ENCODE results near the gene SPATA31C2.

Gene SPATA31C2

DNA sequence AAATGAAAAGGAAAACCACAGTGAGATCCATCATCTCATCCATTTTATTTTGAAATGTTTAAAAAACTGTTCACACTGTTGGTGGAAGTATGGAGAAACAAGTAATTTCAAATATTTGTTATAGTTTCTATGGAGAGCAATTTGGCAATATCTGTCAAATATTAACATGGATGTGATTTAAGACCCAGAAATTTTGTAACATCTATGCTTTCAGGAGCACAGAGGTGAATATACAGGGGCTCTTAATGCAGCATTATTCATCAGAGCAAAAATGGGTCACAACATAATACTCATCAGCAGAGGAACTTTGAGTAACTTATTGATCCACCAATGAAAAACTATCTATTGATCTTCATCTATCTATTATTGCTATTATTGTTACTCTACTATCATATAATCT is 31.4 kb upstream of the SPATA31C2 start:
- Histone ChIP-seq H2BK5ac (ENCODE audit: low read length) (no peak overlapping the region), H2BK120ac (ENCODE audit: low read depth, low read length) (no peak overlapping the region), H3K4me2 (ENCODE audit: insufficient read depth, low read length, poor library complexity, severe bottlenecking) (no peak overlapping the region), H3K9me3 (replicated peaks in 1 of 2; ENCODE audit: control insufficient read depth in 2 of 2, insufficient read depth in 1 of 2, low read depth in 1 of 2, low read length in 2 of 2) (peaks cover 0 to 1% of the 10 kb centered on the region in 2 donors), H2BK12ac (ENCODE audit: low read length) (no peak overlapping the region), H4K8ac (ENCODE audit: low read depth, low read length) (no peak overlapping the region), H3K4me1 (ENCODE audit: control insufficient read depth in 2 of 2, insufficient read depth in 1 of 2, low read depth in 1 of 2, low read length in 2 of 2) (no peaks in the 10 kb centered on the region), H4K91ac (ENCODE audit: low read depth, low read length, poor library complexity) (no peak overlapping the region), H3K14ac (ENCODE audit: low read length) (no peak overlapping the region), H3K9ac (ENCODE audit: low read depth, low read length, poor library complexity) (no peak overlapping the region), H2BK15ac (ENCODE audit: low read length) (no peak overlapping the region), H3K36me3 (replicated peaks in 1 of 2; ENCODE audit: control insufficient read depth in 2 of 2, insufficient read depth in 2 of 2, low read length in 2 of 2) (no peaks in the 10 kb centered on the region), H2AFZ (ENCODE audit: low read length) (no peak overlapping the region), H3K27ac (replicated peaks; ENCODE audit: low read length) (no peak overlapping the region), H3K4ac (ENCODE audit: low read length) (no peak overlapping the region), H3K23ac (ENCODE audit: low read depth, low read length, poor library complexity) (no peak overlapping the region), H3K4me3 (ENCODE audit: low read length in 2 of 2) (no peak overlapping the region), H2AK5ac (ENCODE audit: low read depth, low read length) (no peak overlapping the region), H3K18ac (ENCODE audit: low read length) (no peak overlapping the region), H3K79me1 (ENCODE audit: low read depth, low read length) (no peaks in the 10 kb centered on the region), H3K27me3 (ENCODE audit: control insufficient read depth in 3 of 3, insufficient read depth in 3 of 3, low read depth in 1 of 3, low read length in 3 of 3) (no peaks in the 10 kb centered on the region)
- DNase-seq (ENCODE audit: low spot score), result no peak

DNA sequence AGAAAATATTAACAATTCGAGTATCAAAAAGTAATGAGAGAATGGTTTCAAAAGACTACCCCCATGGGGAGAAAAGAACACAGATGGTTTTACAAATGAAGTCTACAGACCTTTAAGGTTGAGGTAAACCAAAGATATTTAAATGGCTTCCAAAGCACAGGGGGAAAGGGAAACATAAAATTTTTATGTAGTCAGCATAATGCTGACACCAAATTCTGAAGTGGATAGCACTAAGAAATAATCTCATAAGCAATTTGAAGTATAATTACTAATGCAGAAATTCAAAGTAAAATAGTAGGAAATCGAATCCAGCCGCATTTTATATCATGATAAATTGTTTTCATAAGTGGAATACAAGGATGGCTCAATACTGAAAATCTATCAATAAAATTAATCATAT is 30.3 kb upstream of the SPATA31C2 start:
- no peak overlapping the region for H3K14ac ChIP-seq (ENCODE audit: low read length)
- no peaks in the 10 kb centered on the region for H3K27me3 ChIP-seq (ENCODE audit: control insufficient read depth in 3 of 3, insufficient read depth in 3 of 3, low read depth in 1 of 3, low read length in 3 of 3)
- no CpG with 5 or more reads among the region's 3 CpGs for WGBS, 2 donors (ENCODE audit: extremely low coverage in 2 of 2, insufficient read length in 2 of 2, insufficient replicate concordance in 1 of 2)

DNA sequence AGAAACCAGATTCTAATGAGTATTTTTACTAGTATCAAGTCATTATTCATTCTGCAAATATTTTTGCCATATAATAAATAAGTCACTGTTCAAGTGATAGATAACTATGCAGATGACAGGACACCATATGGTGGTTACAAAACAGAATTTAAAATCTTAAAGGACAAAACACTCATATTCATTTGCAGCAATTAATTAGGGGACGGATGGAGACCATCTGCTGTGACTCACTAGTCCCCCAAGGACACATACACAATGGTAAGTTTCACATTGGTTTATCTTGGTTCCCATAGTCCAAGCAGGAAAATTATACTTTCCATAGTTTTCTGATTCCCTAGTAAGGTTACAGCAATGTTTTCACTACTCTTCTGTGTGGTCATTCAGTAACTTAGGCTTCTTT is 28.4 kb upstream of the SPATA31C2 start:
- H2AK5ac ChIP-seq (ENCODE audit: low read depth, low read length), result no peak overlapping the region
- no peak overlapping the region for H2BK5ac ChIP-seq (ENCODE audit: low read length)
- H2BK15ac ChIP-seq (ENCODE audit: low read length), result no peak overlapping the region
- no peak overlapping the region for H3K18ac ChIP-seq (ENCODE audit: low read length)
- no peak overlapping the region for H2BK120ac ChIP-seq (ENCODE audit: low read depth, low read length)
- H3K27me3 ChIP-seq (ENCODE audit: control insufficient read depth in 3 of 3, insufficient read depth in 3 of 3, low read depth in 1 of 3, low read length in 3 of 3), result no peaks in the 10 kb centered on the region
- H3K36me3 ChIP-seq (replicated peaks in 1 of 2; ENCODE audit: control insufficient read depth in 2 of 2, insufficient read depth in 2 of 2, low read length in 2 of 2), result no peaks in the 10 kb centered on the region
- no peak overlapping the region for H3K4me3 ChIP-seq (ENCODE audit: low read length in 2 of 2)
- H3K9me3 ChIP-seq (replicated peaks in 1 of 2; ENCODE audit: control insufficient read depth in 2 of 2, insufficient read depth in 1 of 2, low read depth in 1 of 2, low read length in 2 of 2), result peaks cover 0 to 1% of the 10 kb centered on the region in 2 donors
- H3K4me2 ChIP-seq (ENCODE audit: insufficient read depth, low read length, poor library complexity, severe bottlenecking), result no peak overlapping the region
- no CpG with 5 or more reads among the region's 1 CpG for WGBS, 2 donors (ENCODE audit: extremely low coverage in 2 of 2, insufficient read length in 2 of 2, insufficient replicate concordance in 1 of 2)
- no peak for DNase-seq (ENCODE audit: low spot score)
- no peak overlapping the region for H3K4ac ChIP-seq (ENCODE audit: low read length)
- H3K23ac ChIP-seq (ENCODE audit: low read depth, low read length, poor library complexity), result no peak overlapping the region
- H3K9ac ChIP-seq (ENCODE audit: low read depth, low read length, poor library complexity), result no peak overlapping the region
- no peak overlapping the region for H3K14ac ChIP-seq (ENCODE audit: low read length)
- no peak overlapping the region for H2BK12ac ChIP-seq (ENCODE audit: low read length)
- no peak overlapping the region for H4K8ac ChIP-seq (ENCODE audit: low read depth, low read length)
- no peaks in the 10 kb centered on the region for H3K79me1 ChIP-seq (ENCODE audit: low read depth, low read length)
- no peaks in the 10 kb centered on the region for H3K4me1 ChIP-seq (ENCODE audit: control insufficient read depth in 2 of 2, insufficient read depth in 1 of 2, low read depth in 1 of 2, low read length in 2 of 2)
- no peak overlapping the region for H3K27ac ChIP-seq (replicated peaks; ENCODE audit: low read length)
- H4K91ac ChIP-seq (ENCODE audit: low read depth, low read length, poor library complexity), result no peak overlapping the region
- H2AFZ ChIP-seq (ENCODE audit: low read length), result no peak overlapping the region

More for the DNA sequence above, 30.3 kb upstream of the SPATA31C2 start:
- Histone ChIP-seq H4K91ac (ENCODE audit: low read depth, low read length, poor library complexity) (no peak overlapping the region), H4K8ac (ENCODE audit: low read depth, low read length) (no peak overlapping the region), H3K9ac (ENCODE audit: low read depth, low read length, poor library complexity) (no peak overlapping the region), H3K18ac (ENCODE audit: low read length) (no peak overlapping the region), H3K27ac (replicated peaks; ENCODE audit: low read length) (no peak overlapping the region), H3K23ac (ENCODE audit: low read depth, low read length, poor library complexity) (no peak overlapping the region), H3K9me3 (replicated peaks in 1 of 2; ENCODE audit: control insufficient read depth in 2 of 2, insufficient read depth in 1 of 2, low read depth in 1 of 2, low read length in 2 of 2) (peaks cover 0 to 1% of the 10 kb centered on the region in 2 donors), H2AFZ (ENCODE audit: low read length) (no peak overlapping the region), H3K4me1 (ENCODE audit: control insufficient read depth in 2 of 2, insufficient read depth in 1 of 2, low read depth in 1 of 2, low read length in 2 of 2) (no peaks in the 10 kb centered on the region), H3K36me3 (replicated peaks in 1 of 2; ENCODE audit: control insufficient read depth in 2 of 2, insufficient read depth in 2 of 2, low read length in 2 of 2) (no peaks in the 10 kb centered on the region), H2BK15ac (ENCODE audit: low read length) (no peak overlapping the region), H2BK120ac (ENCODE audit: low read depth, low read length) (no peak overlapping the region), H3K4me3 (ENCODE audit: low read length in 2 of 2) (no peak overlapping the region), H3K4ac (ENCODE audit: low read length) (no peak overlapping the region), H2BK12ac (ENCODE audit: low read length) (no peak overlapping the region), H3K79me1 (ENCODE audit: low read depth, low read length) (no peaks in the 10 kb centered on the region), H2BK5ac (ENCODE audit: low read length) (no peak overlapping the region), H2AK5ac (ENCODE audit: low read depth, low read length) (no peak overlapping the region), H3K4me2 (ENCODE audit: insufficient read depth, low read length, poor library complexity, severe bottlenecking) (no peak overlapping the region)
- DNase-seq (ENCODE audit: low spot score), result no peak

DNA sequence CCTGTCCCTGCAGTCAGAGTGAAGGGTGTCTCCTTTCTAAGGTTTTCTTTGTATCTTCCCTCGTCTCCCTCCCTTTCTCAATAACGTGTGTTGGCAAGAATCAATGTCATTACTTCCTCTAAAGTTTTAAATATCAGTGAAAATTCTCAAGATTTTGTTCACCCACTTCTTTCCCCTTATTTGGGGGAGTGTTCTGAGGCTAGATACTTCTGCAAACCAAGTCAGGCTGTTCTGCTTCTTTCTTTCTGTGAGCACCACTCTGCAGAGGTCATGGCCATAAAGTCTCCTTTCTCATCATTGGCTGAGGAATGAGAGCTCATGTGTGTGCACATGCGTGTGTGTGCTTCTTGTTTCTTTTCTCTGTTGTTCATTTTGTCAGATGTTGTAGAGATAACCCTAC is 26.6 kb upstream of the SPATA31C2 start:
- H4K8ac ChIP-seq (ENCODE audit: low read depth, low read length), result no peak overlapping the region
- H3K36me3 ChIP-seq (replicated peaks in 1 of 2; ENCODE audit: control insufficient read depth in 2 of 2, insufficient read depth in 2 of 2, low read length in 2 of 2), result no peaks in the 10 kb centered on the region
- H3K4me3 ChIP-seq (ENCODE audit: low read length in 2 of 2), result no peak overlapping the region
- no peak overlapping the region for H3K27ac ChIP-seq (replicated peaks; ENCODE audit: low read length)
- H3K9ac ChIP-seq (ENCODE audit: low read depth, low read length, poor library complexity), result no peak overlapping the region
- no peak overlapping the region for H3K18ac ChIP-seq (ENCODE audit: low read length)
- no peak overlapping the region for H2AFZ ChIP-seq (ENCODE audit: low read length)
- no peak overlapping the region for H2BK120ac ChIP-seq (ENCODE audit: low read depth, low read length)
- DNase-seq (ENCODE audit: low spot score), result no peak
- no peak overlapping the region for H2BK12ac ChIP-seq (ENCODE audit: low read length)
- H2BK5ac ChIP-seq (ENCODE audit: low read length), result no peak overlapping the region
- no peak overlapping the region for H2AK5ac ChIP-seq (ENCODE audit: low read depth, low read length)
- no peak overlapping the region for H2BK15ac ChIP-seq (ENCODE audit: low read length)
- H3K27me3 ChIP-seq (ENCODE audit: control insufficient read depth in 3 of 3, insufficient read depth in 3 of 3, low read depth in 1 of 3, low read length in 3 of 3), result no peaks in the 10 kb centered on the region
- H4K91ac ChIP-seq (ENCODE audit: low read depth, low read length, poor library complexity), result no peak overlapping the region
- H3K4me1 ChIP-seq (ENCODE audit: control insufficient read depth in 2 of 2, insufficient read depth in 1 of 2, low read depth in 1 of 2, low read length in 2 of 2), result peaks cover 0 to 2% of the 10 kb centered on the region in 2 donors
- no peak overlapping the region for H3K4me2 ChIP-seq (ENCODE audit: insufficient read depth, low read length, poor library complexity, severe bottlenecking)
- no peaks in the 10 kb centered on the region for H3K79me1 ChIP-seq (ENCODE audit: low read depth, low read length)
- no peak overlapping the region for H3K14ac ChIP-seq (ENCODE audit: low read length)
- no peak overlapping the region for H3K4ac ChIP-seq (ENCODE audit: low read length)
- H3K9me3 ChIP-seq (replicated peaks in 1 of 2; ENCODE audit: control insufficient read depth in 2 of 2, insufficient read depth in 1 of 2, low read depth in 1 of 2, low read length in 2 of 2), result no peaks in the 10 kb centered on the region
- H3K23ac ChIP-seq (ENCODE audit: low read depth, low read length, poor library complexity), result no peak overlapping the region
- no CpG with 5 or more reads among the region's 3 CpGs for WGBS, 2 donors (ENCODE audit: extremely low coverage in 2 of 2, insufficient read length in 2 of 2, insufficient replicate concordance in 1 of 2)

All from neuronal stem cell (in vitro differentiated cells).